ENCODE measurements around the gene IL1RN.

Gene IL1RN

GRCh38 chr2:113123726-113124125 lies 3.7 kb upstream of the IL1RN start:
- no peak for TF ChIP-seq CTCF (IDR thresholded peaks at IDR 0.05; ENCODE audit: low read depth, low read length)
- DNase-seq (ENCODE audit: extremely low read depth, low read depth): no peak

- DNase-seq (ENCODE audit: extremely low read depth, low read depth): no peak
These were observed 3.0 kb upstream of the IL1RN start for GRCh38 chr2:113124181-113124961.

GRCh38 chr2:113124984-113125855 lies 2.2 kb upstream of the IL1RN start:
- DNase-seq (ENCODE audit: extremely low read depth, low read depth): no peak
- no peak for TF ChIP-seq CTCF (IDR thresholded peaks at IDR 0.05; ENCODE audit: low read depth, low read length)

More at GRCh38 chr2:113124181-113124961, 3.0 kb upstream of the IL1RN start:
- TF ChIP-seq CTCF (IDR thresholded peaks at IDR 0.05; ENCODE audit: low read depth, low read length): no peak

- TF ChIP-seq CTCF (IDR thresholded peaks at IDR 0.05; ENCODE audit: low read depth, low read length): no peak
- DNase-seq (ENCODE audit: extremely low read depth, low read depth): no peak
These were observed 510 bp downstream of the IL1RN start for GRCh38 chr2:113127646-113128570.

- DNase-seq (ENCODE audit: extremely low read depth, low read depth): no peak
- TF ChIP-seq CTCF (IDR thresholded peaks at IDR 0.05; ENCODE audit: low read depth, low read length): no peak
These were observed 2.2 kb downstream of the IL1RN start for GRCh38 chr2:113129519-113130078.

GRCh38 chr2:113131352-113132185 lies 4.2 kb downstream of the IL1RN start:
- DNase-seq (ENCODE audit: extremely low read depth, low read depth): no peak

More at GRCh38 chr2:113131352-113132185, 4.2 kb downstream of the IL1RN start:
- TF ChIP-seq CTCF (IDR thresholded peaks at IDR 0.05; ENCODE audit: low read depth, low read length): no peak
